Smooth muscle cell (in vitro differentiated cells): ENCODE data around the gene ACVR2B. TPM values are rescaled to one million over a fixed set of nuclear protein-coding genes. Genes with fewer than 3 reads are reported as not detected.

ENCODE experiments used
- DNase-seq: peaks from one replicate; lab custom pipeline; 2025; ENCODE audit not compliant: unreplicated experiment; lab: John Stamatoyannopoulos, UW
- H2AFZ ChIP-seq: fragments of 200-600 bp; sonication (generic); 2 replicates; pipeline ENCODE4 v1.6.0; 2016; ENCODE audit warnings: antibody characterized with exemption, low read depth, mild to moderate bottlenecking
- H3F3A ChIP-seq: fragments of 200-600 bp; sonication (generic); 2 replicates; pipeline ENCODE4 v1.6.0; 2017; ENCODE audit warnings: antibody characterized with exemption, low read depth
- H3K27ac ChIP-seq: fragments of 200-600 bp; sonication (generic); 2 replicates; pipeline ENCODE4 v1.5.1; 2016; ENCODE audit warnings: low read depth, mild to moderate bottlenecking
- H3K27me3 ChIP-seq: fragments of 200-600 bp; sonication (generic); 2 replicates; pipeline ENCODE4 v1.6.1; 2016; ENCODE audit warnings: low read depth, mild to moderate bottlenecking
- H3K36me3 ChIP-seq: fragments of 200-600 bp; sonication (generic); 2 replicates; pipeline ENCODE4 v1.5.1; 2016; ENCODE audit warnings: low read depth
- H3K4me1 ChIP-seq: fragments of 200-600 bp; sonication (generic); 2 replicates; pipeline ENCODE4 v1.5.1; 2016; ENCODE audit warnings: low read depth
- H3K4me2 ChIP-seq: fragments of 200-600 bp; sonication (generic); 2 replicates; pipeline ENCODE4 v1.6.0; 2016; ENCODE audit warnings: mild to moderate bottlenecking
- H3K4me3 ChIP-seq: fragments of 200-600 bp; sonication (generic); 2 replicates; pipeline ENCODE4 v1.5.1; 2016; ENCODE audit warnings: mild to moderate bottlenecking
- H3K79me2 ChIP-seq: fragments of 200-600 bp; sonication (generic); 2 replicates; pipeline ENCODE4 v1.6.0; 2016; ENCODE audit warnings: low read depth, mild to moderate bottlenecking
- H3K9ac ChIP-seq: fragments of 200-600 bp; sonication (generic); 2 replicates; pipeline ENCODE4 v1.6.0; 2016; ENCODE audit warnings: low read depth
- H3K9me3 ChIP-seq: fragments of 200-600 bp; sonication (generic); replicated peaks from 2 replicates; pipeline ENCODE4 v1.5.1; 2016; ENCODE audit warnings: low read depth
- H4K20me1 ChIP-seq: fragments of 200-600 bp; sonication (generic); 2 replicates; pipeline ENCODE4 v1.6.0; 2016; ENCODE audit warnings: low read depth
- CTCF ChIP-seq: fragments of 200-600 bp; sonication (generic); IDR thresholded peaks from 2 replicates; pipeline ENCODE4 v1.5.1; 2017; ENCODE audit warnings: borderline replicate concordance, mild to moderate bottlenecking, antibody characterized with exemption; ENCODE audit not compliant: insufficient read depth, poor library complexity, severe bottlenecking
- WGBS: methylation state at CpG from one replicate; pipeline ENCODE4 v1.1.7; 2016; ENCODE audit warnings: low lambda C conversion rate; 5-methylcytosine and 5-hydroxymethylcytosine counted together
- polyA plus RNA-seq: library from polyadenylated mRNA; unstranded; fragments of >200 nt; fragmentation: Nextera tagmentation; extraction: Ambion mirVana; gene quantifications from 2 replicates; pipeline ENCODE4 v1.2.1, GENCODE V29; 2016
- total RNA-seq: library from RNA; depleted of rRNA; stranded (reverse); fragments of >200 nt; gene quantifications from 2 replicates; pipeline ENCODE4 v1.2.3, GENCODE V29; 2014

ACVR2B gene
- total and polyA plus RNA-seq, 2 experiments from 2014 or later, result 2.1 to 10.0 TPM

- 34% methylated on average over 5 of the region's 5 CpGs for WGBS
- H3K9ac ChIP-seq, result no peak overlapping the region
- H3K36me3 ChIP-seq, result no peaks in the 10 kb centered on the region
- DNase-seq, result no peak
- H3K79me2 ChIP-seq, result no peaks in the 10 kb centered on the region
- H3K4me2 ChIP-seq, result peak overlapping the region; percentile 20
- no peaks in the 10 kb centered on the region for H3K27me3 ChIP-seq
- H3K4me3 ChIP-seq, result no peak overlapping the region
- H3K4me1 ChIP-seq, result peaks cover 12% of the 10 kb centered on the region
- no peaks in the 10 kb centered on the region for H4K20me1 ChIP-seq
- H2AFZ ChIP-seq, result no peak overlapping the region
- peak overlapping the region; percentile 5 for H3K27ac ChIP-seq
- peaks cover 4% of the 10 kb centered on the region for H3F3A ChIP-seq
- TF ChIP-seq CTCF, result no peak
- H3K9me3 ChIP-seq, result no peaks in the 10 kb centered on the region
Observed at GRCh38 chr3:38524141-38524739, 70.5 kb downstream of the ACVR2B start.

GRCh38 chr3:38526792-38527191, 73.1 kb downstream of the ACVR2B start:
- Histone ChIP-seq H3K27ac (no peak overlapping the region), H3K27me3 (no peaks in the 10 kb centered on the region), H3K36me3 (no peaks in the 10 kb centered on the region), H3K9me3 (no peaks in the 10 kb centered on the region), H3F3A (peaks cover 4% of the 10 kb centered on the region), H4K20me1 (no peaks in the 10 kb centered on the region), H3K9ac (no peak overlapping the region), H2AFZ (no peak overlapping the region), H3K4me3 (no peak overlapping the region), H3K79me2 (no peaks in the 10 kb centered on the region), H3K4me1 (no peaks in the 10 kb centered on the region), H3K4me2 (no peak overlapping the region)
- 95% methylated on average over 14 of the region's 14 CpGs for WGBS
- DNase-seq, result no peak
- TF ChIP-seq CTCF, result no peak

DNA sequence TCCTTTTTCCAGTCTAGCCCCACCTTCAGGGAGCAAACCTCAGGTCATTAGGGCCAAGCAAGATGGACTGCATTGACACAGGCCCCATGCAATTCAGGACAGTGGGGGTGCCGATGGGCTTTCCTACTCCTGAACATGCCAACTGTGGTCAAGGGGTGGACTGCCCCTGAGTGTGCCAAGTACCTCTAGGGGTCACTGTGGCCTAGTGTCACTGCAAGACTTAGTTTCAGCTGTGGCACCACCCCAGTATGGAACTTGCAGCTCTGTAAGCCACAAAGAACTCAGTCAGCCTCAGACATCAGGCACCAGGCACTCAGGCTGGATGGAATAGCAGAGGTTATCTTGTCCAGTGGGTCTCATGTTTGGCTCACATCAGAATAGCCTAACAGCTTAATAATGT, 74.8 kb downstream of the ACVR2B start:
- Histone ChIP-seq H3K9ac (no peak overlapping the region), H3K4me3 (no peak overlapping the region), H2AFZ (no peak overlapping the region), H3K4me2 (no peak overlapping the region), H3K79me2 (no peaks in the 10 kb centered on the region), H3K4me1 (no peaks in the 10 kb centered on the region), H4K20me1 (no peaks in the 10 kb centered on the region), H3F3A (peaks cover 4% of the 10 kb centered on the region), H3K27ac (no peak overlapping the region), H3K36me3 (no peaks in the 10 kb centered on the region), H3K9me3 (no peaks in the 10 kb centered on the region), H3K27me3 (no peaks in the 10 kb centered on the region)
- no peak for DNase-seq
- no peak for TF ChIP-seq CTCF
- 100% methylated on average over 1 of the region's 1 CpG for WGBS

DNA sequence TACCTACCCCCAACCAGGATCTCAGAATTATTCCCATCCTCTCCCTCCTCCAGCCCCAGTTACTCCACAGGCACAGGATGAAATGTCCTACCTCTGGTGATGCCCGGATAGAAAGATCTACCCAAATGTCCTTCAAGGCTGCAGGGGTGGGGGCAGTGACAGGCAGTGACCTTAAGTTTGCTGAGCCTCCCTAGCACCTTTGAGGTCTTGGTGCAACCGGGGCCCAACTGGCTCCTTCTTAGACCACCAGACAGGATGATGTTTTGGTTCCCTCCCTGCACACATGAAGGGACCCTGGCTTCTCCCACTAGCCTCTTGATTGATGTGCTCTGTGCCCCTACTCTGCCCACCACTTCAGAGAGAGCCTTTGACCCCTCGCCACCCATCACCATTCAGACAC, 78.8 kb downstream of the ACVR2B start:
- Histone ChIP-seq H3K4me2 (no peak overlapping the region), H3K36me3 (no peaks in the 10 kb centered on the region), H3K4me3 (no peak overlapping the region), H3K4me1 (no peaks in the 10 kb centered on the region), H3F3A (no peaks in the 10 kb centered on the region), H3K79me2 (no peaks in the 10 kb centered on the region), H4K20me1 (no peaks in the 10 kb centered on the region), H2AFZ (no peak overlapping the region), H3K9me3 (no peaks in the 10 kb centered on the region), H3K9ac (no peak overlapping the region), H3K27ac (no peak overlapping the region), H3K27me3 (no peaks in the 10 kb centered on the region)
- WGBS, result 95% methylated on average over 3 of the region's 3 CpGs
- DNase-seq, result no peak
- no peak for TF ChIP-seq CTCF
